Heart left ventricle (tissue), 16 donors: ENCODE measurements around the gene RNU1-4. TPM values are rescaled to one million over a fixed set of nuclear protein-coding genes. Genes with fewer than 3 reads are reported as not detected.
"Not testable (repeated sequence)": the region's sequence is repeated elsewhere in the genome, so short reads cannot be mapped to it uniquely, and the experiment has no call there.

Experiments
- ATAC-seq, 4 donors: fragments of 200-7000 bp; cut with Tn5 transposase; one replicate each; pipeline ENCODE4 v1.9.1; 2020 to 2022; ENCODE audit warnings: moderate library complexity in 4 of 4, mild to moderate bottlenecking in 3 of 4, moderate number of reproducible peaks in 1 of 4
- DNase-seq, 5 donors: peaks; one replicate each; pipeline ENCODE4 v3.0.0-alpha.2; 2020
- H3K27ac ChIP-seq, 12 donors: fragments of 200-600 bp; sonication (generic) in 4 of 12; one replicate each; pipeline versions ENCODE4 v1.5.0 to v1.8.0; 2016 to 2022; ENCODE audit warnings: mild to moderate bottlenecking in 2 of 12
- H3K27me3 ChIP-seq, 9 donors: fragments of 200-600 bp; sonication (generic) in 2 of 9; one replicate each; pipeline versions ENCODE4 v1.5.1 to v1.8.0; 2016 to 2022; ENCODE audit warnings: mild to moderate bottlenecking in 3 of 9
- H3K36me3 ChIP-seq, 9 donors: fragments of 200-600 bp; sonication (generic) in 2 of 9; one replicate each; pipeline versions ENCODE4 v1.5.0 to v1.8.0; 2018 to 2022; ENCODE audit warnings: mild to moderate bottlenecking in 2 of 9
- H3K4me1 ChIP-seq, 12 donors: fragments of 200-600 bp; sonication (generic) in 4 of 12; one replicate each; pipeline versions ENCODE4 v1.5.0 to v1.8.0; 2016 to 2022; ENCODE audit warnings: mild to moderate bottlenecking in 3 of 12
- H3K4me3 ChIP-seq, 12 donors: fragments of 200-600 bp; sonication (generic) in 4 of 12; one replicate each; pipeline versions ENCODE4 v1.5.0 to v1.8.0; 2017 to 2022; ENCODE audit warnings: mild to moderate bottlenecking in 9 of 12, moderate library complexity in 4 of 12
- H3K9me3 ChIP-seq, 12 donors: fragments of 200-600 bp; sonication (generic) in 4 of 12; one replicate each; pipeline versions ENCODE4 v1.5.0 to v1.8.0; 2016 to 2022; ENCODE audit warnings: mild to moderate bottlenecking in 1 of 12
- WGBS, 4 donors: extraction: QIAGEN DNeasy Blood & Tissue Kit in 2 of 4; methylation state at CpG; one replicate each; pipeline versions ENCODE4 v1.1.5 to v1.1.7; 2013 to 2018; 5-methylcytosine and 5-hydroxymethylcytosine counted together
- intact Hi-C, 10 donors: fragments of 100-400 bp; cut with DNase I; formaldehyde crosslinking; loops; one replicate each; pipeline versions ENCODE4 v1.11.1 to v1.14.2; 2022
- polyA plus RNA-seq, 2 donors: library from polyadenylated mRNA; stranded (reverse); fragments of 200-250 nt; gene quantifications; one replicate each; pipeline ENCODE4 v1.2.3, GENCODE V29; 2013
- total RNA-seq, 9 donors: library from RNA; depleted of rRNA in 2 of 9; stranded (reverse); fragments of >200 nt in 2 of 9; fragmentation: NEBNext Ultra II Directional in 3 of 9; extraction: Animal tissue kit (Norgen Biotek cat#: 25700) in 3 of 9; gene quantifications; one replicate each; pipeline versions ENCODE4 v1.1.0 to v1.2.4, GENCODE V29; 2016 to 2023
- donor health status: ischemic (EF 13 %, LVEDD 7.1; RV severe dilation, severe dysfunction).
- donor health status: healthy with polysubstance abuse.
- donor health status: DM: no; HTN: yes; CAD: no.
- donor health status: DM: no; HTN: no; CAD: no.
- donor health status: ischemic (EF 25% LVEDD 6.9; RV normal size, moderate dysfunction).
- donor health status: ischemic (EF 25% LVEDD 5.7; RV mildly dilated, moderate dysfunction).
- donor health status: healthy.
- donor health status: DM: yes; HTN: yes; CAD: no.
- donor health status: ischemic (EF 35%, LVEDD 5.7; RV mildly dilated, moderate dysfunction).
- donor health status: nonischemic (EF 11% LVEDD 7.7; RV severe dilation, severe dysfunction).
- donor health status: DM: yes; HTN: yes; CAD: no.
- donor health status: PGD.
- donor health status: ischemic (EF 29% LVEDD 5.4; RV normal size, mild dysfunction).
- donor health status: nonischemic (EF 23%, LVEDD 6.1; RV moderate dilation, normal function).

The RNU1-4 gene
- total and polyA plus RNA-seq, 11 donors: 364 to 3,776 (median 2,470) TPM; not detected in 4

DNA sequence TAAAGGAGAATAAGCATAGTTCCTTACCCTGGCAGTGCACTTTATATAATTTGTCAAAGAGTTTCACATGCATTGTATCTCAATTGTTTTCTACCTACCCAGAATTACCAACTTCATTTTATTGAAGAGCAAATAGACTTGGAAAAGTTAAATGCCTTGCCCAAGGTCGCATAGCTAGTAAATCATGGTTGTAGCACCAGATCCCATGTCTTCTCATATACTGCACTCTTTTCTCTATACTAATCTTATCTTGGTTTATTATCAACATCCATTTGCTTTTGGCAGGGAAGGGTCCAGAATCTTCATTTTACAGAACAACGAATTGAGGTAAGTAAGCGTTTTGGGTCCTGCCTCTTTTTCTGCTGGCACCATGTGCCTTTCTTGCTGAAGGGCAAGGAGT, 46.9 kb downstream of the RNU1-4 start:
- H3K36me3 ChIP-seq, H3K9me3 ChIP-seq, H3K27ac ChIP-seq, DNase-seq, H3K4me1 ChIP-seq, H3K4me3 ChIP-seq, intact Hi-C loops, ATAC-seq: not testable (repeated sequence)
- WGBS, 4 donors: 84 to 94% (median 89%) methylated on average over 2 to 3 of the region's 3 CpGs
- H3K27me3 ChIP-seq: peaks cover 0 to 21% (median 4%) of the 10 kb centered on the region in 9 donors

DNA sequence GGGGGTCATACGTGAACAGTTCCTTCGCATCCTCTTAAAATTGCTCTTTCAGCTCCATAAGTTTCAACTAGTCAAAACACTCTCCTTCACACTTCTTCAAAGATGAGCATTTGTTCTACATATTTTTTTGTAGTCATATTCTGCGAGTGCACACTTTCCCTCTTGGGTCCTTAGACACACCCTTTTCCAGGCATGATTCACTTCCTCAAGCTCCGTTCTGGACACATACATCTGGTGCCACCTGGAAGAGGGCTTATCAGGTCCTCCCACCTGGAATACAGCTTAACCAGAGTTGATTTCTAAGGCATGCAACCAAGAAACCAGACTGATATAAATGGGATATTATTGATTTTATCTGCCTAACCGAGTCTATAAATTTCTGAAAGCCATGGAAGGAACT, 47.4 kb downstream of the RNU1-4 start:
- H3K27me3 ChIP-seq: peaks cover 0 to 21% (median 4%) of the 10 kb centered on the region in 9 donors
- H3K4me1 ChIP-seq, H3K36me3 ChIP-seq, H3K9me3 ChIP-seq, H3K27ac ChIP-seq, DNase-seq, intact Hi-C loops, ATAC-seq, H3K4me3 ChIP-seq: not testable (repeated sequence)
- 42 to 62% (median 56%) methylated on average over 3 of the region's 5 CpGs for WGBS, 4 donors

Other genes starting within 250 kb of the RNU1-4 start
- gene RNU1-1, start 226.2 kb upstream of the RNU1-4 start, total RNA-seq: 1,000 to 10,000 TPM in 6 of 9 donors, 100 to 1,000 TPM in 1, not detected in 2; 364 to 3,776 (median 2,470) TPM
- not detected for gene RNU1-1, start 226.2 kb upstream of the RNU1-4 start, polyA plus RNA-seq
- gene NBPF1, start 127.0 kb upstream of the RNU1-4 start, total RNA-seq: 10 to 100 TPM in 8 of 9 donors, 1 to 10 TPM in 1; 4.7 to 18.2 (median 14.3) TPM
- gene NBPF1, start 127.0 kb upstream of the RNU1-4 start, polyA plus RNA-seq: 1 to 10 TPM; 4.4 to 4.8 TPM
- gene RNU1-3, start 73.6 kb upstream of the RNU1-4 start, total RNA-seq: 1,000 to 10,000 TPM in 6 of 9 donors, 100 to 1,000 TPM in 1, not detected in 2; 364 to 3,776 (median 2,470) TPM
- not detected for gene RNU1-3, start 73.6 kb upstream of the RNU1-4 start, polyA plus RNA-seq
- gene RNU1-2, start 155.5 kb downstream of the RNU1-4 start, total RNA-seq: 1,000 to 10,000 TPM in 6 of 9 donors, 100 to 1,000 TPM in 1, not detected in 2; 364 to 3,776 (median 2,470) TPM
- gene RNU1-2, start 155.5 kb downstream of the RNU1-4 start, polyA plus RNA-seq: not detected
- 10 to 100 TPM in 3 of 9 donors, 1 to 10 TPM in 6; 3.9 to 12.5 (median 6.7) TPM for gene CROCC, start 181.4 kb downstream of the RNU1-4 start, total RNA-seq
- 10 to 100 TPM in 1 of 2 donors, 1 to 10 TPM in 1; 7.6 to 17.0 TPM for gene CROCC, start 181.4 kb downstream of the RNU1-4 start, polyA plus RNA-seq
- 10 to 100 TPM in 2 of 9 donors, 1 to 10 TPM in 7; 1.2 to 13.0 (median 2.3) TPM for gene MFAP2, start 240.1 kb downstream of the RNU1-4 start, total RNA-seq
- gene MFAP2, start 240.1 kb downstream of the RNU1-4 start, polyA plus RNA-seq: 1 to 10 TPM; 1.4 to 8.7 TPM